ENCODE results near the gene ARHGAP15. TPM values are rescaled to one million over a fixed set of nuclear protein-coding genes. Genes with fewer than 3 reads are reported as not detected.

The ARHGAP15 gene
- total and polyA plus RNA-seq, 2 experiments from 2014 or later = 0.26 TPM; not detected in 1

DNA sequence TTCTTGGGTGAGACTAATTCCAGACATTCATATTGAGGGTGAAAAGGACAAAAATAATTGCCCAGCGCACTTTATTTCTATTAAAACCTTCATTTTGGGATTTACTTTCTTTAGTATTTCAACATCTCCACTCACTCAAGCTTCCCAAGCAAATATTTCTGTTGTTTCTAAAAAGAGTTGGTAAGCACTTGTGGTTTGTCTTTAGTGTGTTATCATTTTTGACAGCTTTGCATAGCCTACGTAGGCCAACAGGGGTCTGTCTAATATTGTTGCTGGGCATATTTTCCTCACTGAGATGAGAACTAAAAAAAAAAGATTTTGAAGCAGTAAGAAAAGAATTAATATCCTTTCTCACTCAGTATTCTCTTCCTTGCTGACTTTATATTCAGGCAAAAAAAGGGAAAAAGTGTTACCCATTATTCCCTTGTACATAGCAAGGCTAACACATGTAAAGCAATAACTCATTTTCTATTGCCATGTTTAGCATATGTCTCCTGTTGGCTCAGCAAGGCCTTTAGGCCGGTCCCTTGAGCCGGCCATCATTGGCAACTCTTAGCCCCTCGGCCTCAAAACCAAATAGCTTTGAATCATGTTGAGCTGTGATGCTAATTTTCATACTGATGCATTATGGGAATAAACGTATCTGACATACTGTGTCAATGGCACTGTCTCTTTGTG is 494.2 kb downstream of the ARHGAP15 start:
- H3K4me2 ChIP-seq = no peak overlapping the region
- TF ChIP-seq JUNB (IDR thresholded peaks at IDR 0.05; ENCODE audit: unreplicated experiment) (no peak), EZH2 (IDR thresholded peaks at IDR 0.05; ENCODE audit: low read depth, unreplicated experiment) (no peak), ZNF114 (CRISPR knock-in tag; IDR thresholded peaks at IDR 0.05) (no peak), ZNF331 (CRISPR knock-in tag; IDR thresholded peaks at IDR 0.05; ENCODE audit: low read depth) (no peak), STAT1 (IDR thresholded peaks at IDR 0.05; ENCODE audit: unreplicated experiment) (no peak), NANOG (IDR thresholded peaks at IDR 0.05; ENCODE audit: borderline replicate concordance) (no peak)
- TF ChIP-seq, protein P1, sequence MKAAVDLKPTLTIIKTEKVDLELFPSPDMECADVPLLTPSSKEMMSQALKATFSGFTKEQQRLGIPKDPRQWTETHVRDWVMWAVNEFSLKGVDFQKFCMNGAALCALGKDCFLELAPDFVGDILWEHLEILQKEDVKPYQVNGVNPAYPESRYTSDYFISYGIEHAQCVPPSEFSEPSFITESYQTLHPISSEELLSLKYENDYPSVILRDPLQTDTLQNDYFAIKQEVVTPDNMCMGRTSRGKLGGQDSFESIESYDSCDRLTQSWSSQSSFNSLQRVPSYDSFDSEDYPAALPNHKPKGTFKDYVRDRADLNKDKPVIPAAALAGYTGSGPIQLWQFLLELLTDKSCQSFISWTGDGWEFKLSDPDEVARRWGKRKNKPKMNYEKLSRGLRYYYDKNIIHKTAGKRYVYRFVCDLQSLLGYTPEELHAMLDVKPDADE (IDR thresholded peaks at IDR 0.05) = no peak
- TF ChIP-seq, protein P2, sequence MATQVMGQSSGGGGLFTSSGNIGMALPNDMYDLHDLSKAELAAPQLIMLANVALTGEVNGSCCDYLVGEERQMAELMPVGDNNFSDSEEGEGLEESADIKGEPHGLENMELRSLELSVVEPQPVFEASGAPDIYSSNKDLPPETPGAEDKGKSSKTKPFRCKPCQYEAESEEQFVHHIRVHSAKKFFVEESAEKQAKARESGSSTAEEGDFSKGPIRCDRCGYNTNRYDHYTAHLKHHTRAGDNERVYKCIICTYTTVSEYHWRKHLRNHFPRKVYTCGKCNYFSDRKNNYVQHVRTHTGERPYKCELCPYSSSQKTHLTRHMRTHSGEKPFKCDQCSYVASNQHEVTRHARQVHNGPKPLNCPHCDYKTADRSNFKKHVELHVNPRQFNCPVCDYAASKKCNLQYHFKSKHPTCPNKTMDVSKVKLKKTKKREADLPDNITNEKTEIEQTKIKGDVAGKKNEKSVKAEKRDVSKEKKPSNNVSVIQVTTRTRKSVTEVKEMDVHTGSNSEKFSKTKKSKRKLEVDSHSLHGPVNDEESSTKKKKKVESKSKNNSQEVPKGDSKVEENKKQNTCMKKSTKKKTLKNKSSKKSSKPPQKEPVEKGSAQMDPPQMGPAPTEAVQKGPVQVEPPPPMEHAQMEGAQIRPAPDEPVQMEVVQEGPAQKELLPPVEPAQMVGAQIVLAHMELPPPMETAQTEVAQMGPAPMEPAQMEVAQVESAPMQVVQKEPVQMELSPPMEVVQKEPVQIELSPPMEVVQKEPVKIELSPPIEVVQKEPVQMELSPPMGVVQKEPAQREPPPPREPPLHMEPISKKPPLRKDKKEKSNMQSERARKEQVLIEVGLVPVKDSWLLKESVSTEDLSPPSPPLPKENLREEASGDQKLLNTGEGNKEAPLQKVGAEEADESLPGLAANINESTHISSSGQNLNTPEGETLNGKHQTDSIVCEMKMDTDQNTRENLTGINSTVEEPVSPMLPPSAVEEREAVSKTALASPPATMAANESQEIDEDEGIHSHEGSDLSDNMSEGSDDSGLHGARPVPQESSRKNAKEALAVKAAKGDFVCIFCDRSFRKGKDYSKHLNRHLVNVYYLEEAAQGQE (IDR thresholded peaks at IDR 0.05; ENCODE audit: unreplicated experiment) = no peak
- TF ChIP-seq, protein P3, sequence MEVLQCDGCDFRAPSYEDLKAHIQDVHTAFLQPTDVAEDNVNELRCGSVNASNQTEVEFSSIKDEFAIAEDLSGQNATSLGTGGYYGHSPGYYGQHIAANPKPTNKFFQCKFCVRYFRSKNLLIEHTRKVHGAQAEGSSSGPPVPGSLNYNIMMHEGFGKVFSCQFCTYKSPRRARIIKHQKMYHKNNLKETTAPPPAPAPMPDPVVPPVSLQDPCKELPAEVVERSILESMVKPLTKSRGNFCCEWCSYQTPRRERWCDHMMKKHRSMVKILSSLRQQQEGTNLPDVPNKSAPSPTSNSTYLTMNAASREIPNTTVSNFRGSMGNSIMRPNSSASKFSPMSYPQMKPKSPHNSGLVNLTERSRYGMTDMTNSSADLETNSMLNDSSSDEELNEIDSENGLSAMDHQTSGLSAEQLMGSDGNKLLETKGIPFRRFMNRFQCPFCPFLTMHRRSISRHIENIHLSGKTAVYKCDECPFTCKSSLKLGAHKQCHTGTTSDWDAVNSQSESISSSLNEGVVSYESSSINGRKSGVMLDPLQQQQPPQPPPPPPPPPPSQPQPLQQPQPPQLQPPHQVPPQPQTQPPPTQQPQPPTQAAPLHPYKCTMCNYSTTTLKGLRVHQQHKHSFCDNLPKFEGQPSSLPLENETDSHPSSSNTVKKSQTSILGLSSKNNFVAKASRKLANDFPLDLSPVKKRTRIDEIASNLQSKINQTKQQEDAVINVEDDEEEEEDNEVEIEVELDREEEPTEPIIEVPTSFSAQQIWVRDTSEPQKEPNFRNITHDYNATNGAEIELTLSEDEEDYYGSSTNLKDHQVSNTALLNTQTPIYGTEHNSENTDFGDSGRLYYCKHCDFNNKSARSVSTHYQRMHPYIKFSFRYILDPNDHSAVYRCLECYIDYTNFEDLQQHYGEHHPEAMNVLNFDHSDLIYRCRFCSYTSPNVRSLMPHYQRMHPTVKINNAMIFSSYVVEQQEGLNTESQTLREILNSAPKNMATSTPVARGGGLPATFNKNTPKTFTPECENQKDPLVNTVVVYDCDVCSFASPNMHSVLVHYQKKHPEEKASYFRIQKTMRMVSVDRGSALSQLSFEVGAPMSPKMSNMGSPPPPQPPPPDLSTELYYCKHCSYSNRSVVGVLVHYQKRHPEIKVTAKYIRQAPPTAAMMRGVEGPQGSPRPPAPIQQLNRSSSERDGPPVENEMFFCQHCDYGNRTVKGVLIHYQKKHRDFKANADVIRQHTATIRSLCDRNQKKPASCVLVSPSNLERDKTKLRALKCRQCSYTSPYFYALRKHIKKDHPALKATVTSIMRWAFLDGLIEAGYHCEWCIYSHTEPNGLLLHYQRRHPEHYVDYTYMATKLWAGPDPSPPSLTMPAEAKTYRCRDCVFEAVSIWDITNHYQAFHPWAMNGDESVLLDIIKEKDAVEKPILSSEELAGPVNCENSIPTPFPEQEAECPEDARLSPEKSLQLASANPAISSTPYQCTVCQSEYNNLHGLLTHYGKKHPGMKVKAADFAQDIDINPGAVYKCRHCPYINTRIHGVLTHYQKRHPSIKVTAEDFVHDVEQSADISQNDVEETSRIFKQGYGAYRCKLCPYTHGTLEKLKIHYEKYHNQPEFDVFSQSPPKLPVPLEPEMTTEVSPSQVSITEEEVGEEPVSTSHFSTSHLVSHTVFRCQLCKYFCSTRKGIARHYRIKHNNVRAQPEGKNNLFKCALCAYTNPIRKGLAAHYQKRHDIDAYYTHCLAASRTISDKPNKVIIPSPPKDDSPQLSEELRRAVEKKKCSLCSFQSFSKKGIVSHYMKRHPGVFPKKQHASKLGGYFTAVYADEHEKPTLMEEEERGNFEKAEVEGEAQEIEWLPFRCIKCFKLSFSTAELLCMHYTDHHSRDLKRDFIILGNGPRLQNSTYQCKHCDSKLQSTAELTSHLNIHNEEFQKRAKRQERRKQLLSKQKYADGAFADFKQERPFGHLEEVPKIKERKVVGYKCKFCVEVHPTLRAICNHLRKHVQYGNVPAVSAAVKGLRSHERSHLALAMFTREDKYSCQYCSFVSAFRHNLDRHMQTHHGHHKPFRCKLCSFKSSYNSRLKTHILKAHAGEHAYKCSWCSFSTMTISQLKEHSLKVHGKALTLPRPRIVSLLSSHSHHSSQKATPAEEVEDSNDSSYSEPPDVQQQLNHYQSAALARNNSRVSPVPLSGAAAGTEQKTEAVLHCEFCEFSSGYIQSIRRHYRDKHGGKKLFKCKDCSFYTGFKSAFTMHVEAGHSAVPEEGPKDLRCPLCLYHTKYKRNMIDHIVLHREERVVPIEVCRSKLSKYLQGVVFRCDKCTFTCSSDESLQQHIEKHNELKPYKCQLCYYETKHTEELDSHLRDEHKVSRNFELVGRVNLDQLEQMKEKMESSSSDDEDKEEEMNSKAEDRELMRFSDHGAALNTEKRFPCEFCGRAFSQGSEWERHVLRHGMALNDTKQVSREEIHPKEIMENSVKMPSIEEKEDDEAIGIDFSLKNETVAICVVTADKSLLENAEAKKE (CRISPR knock-in tag; IDR thresholded peaks at IDR 0.05) = no peak
- peaks cover 5% of the 10 kb centered on the region; the same call in 1 of the 3 replicates for H3K9me3 Mint-ChIP-seq
- no peak for ATAC-seq
- no peak overlapping the region for H3K4me3 Mint-ChIP-seq
- no peaks in the 10 kb centered on the region for H4K20me1 ChIP-seq (replicated peaks; ENCODE audit: insufficient read depth)
- no peaks in the 10 kb centered on the region for H3K36me3 ChIP-seq (ENCODE audit: insufficient read depth)
- 0 out of 2 replicates have a peak, but pooled peaks cover 4% of the 10 kb centered on the region for H3K9me2 ChIP-seq (ENCODE audit: insufficient read depth)
- H3K4me1 Mint-ChIP-seq = no peaks in the 10 kb centered on the region; the same call in 1 of the 3 replicates
- no peaks in the 10 kb centered on the region for H3K4me1 ChIP-seq (ENCODE audit: insufficient read depth)
- H3K36me3 Mint-ChIP-seq (ENCODE audit: low read depth) = peaks cover 2% of the 10 kb centered on the region; the same call in 1 of the 3 replicates
- no peaks in the 10 kb centered on the region for H3K27me3 Mint-ChIP-seq (ENCODE audit: insufficient read depth, low read depth, poor library complexity)
- H3K27me3 ChIP-seq (ENCODE audit: insufficient read depth) = no peaks in the 10 kb centered on the region
- H2AFZ ChIP-seq = no peak overlapping the region
- H3K79me2 ChIP-seq (replicated peaks; ENCODE audit: insufficient read depth) = no peaks in the 10 kb centered on the region
- no peaks in the 10 kb centered on the region for H3F3A ChIP-seq (replicated peaks; ENCODE audit: low read depth)
- no peak overlapping the region for H3K4me3 ChIP-seq
- H3K27ac ChIP-seq (ENCODE audit: low read depth) = no peak overlapping the region
- no peak overlapping the region for H3K27ac Mint-ChIP-seq
- no peak for DNase-seq (ENCODE audit: low spot score)

Data from GM23338 (cell line).